Measurements from ENCODE around the gene BOLL.
"Not testable (repeated sequence)": the region's sequence is repeated elsewhere in the genome, so short reads cannot be mapped to it uniquely, and the experiment has no call there.

Gene BOLL

DNA sequence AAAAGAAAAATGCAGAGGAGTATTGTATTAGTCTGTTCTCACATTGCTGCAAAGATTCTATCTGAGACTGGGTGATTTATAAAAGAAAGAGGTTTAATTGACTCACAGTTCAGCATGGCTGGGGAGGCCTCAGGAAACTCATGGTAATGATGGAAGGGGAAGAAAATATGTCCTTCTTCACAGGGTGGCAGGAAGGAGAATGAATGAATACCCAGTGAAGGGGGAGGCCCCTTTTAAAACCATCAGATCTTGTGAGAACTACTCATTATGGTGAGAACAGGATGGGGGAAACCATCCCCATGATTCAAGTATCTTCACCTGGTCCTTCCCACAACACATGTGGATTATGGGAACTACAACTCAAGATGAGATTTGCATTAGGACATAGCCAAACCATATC lies 10.2 kb upstream of the BOLL start:
- DNase-seq, result no peak

DNA sequence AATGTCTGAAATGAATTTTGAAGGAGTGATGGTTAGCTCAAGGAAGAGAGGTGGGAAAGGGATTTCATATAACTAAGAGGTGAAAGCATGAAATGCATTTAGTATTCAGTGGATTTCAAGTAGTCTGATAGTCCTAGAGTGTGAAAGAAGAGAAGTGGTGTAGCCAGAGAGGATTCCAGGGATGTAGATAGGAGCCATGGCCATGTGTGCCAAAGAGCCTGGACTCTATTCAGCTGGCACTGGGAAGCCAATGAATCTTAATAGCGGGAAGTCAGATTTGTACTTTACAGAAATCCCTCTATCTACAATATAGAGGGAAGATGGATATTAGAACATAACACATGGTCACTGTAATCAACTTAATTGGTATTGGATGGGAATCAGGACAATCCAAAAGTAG lies 8.3 kb upstream of the BOLL start:
- no peak for DNase-seq

DNA sequence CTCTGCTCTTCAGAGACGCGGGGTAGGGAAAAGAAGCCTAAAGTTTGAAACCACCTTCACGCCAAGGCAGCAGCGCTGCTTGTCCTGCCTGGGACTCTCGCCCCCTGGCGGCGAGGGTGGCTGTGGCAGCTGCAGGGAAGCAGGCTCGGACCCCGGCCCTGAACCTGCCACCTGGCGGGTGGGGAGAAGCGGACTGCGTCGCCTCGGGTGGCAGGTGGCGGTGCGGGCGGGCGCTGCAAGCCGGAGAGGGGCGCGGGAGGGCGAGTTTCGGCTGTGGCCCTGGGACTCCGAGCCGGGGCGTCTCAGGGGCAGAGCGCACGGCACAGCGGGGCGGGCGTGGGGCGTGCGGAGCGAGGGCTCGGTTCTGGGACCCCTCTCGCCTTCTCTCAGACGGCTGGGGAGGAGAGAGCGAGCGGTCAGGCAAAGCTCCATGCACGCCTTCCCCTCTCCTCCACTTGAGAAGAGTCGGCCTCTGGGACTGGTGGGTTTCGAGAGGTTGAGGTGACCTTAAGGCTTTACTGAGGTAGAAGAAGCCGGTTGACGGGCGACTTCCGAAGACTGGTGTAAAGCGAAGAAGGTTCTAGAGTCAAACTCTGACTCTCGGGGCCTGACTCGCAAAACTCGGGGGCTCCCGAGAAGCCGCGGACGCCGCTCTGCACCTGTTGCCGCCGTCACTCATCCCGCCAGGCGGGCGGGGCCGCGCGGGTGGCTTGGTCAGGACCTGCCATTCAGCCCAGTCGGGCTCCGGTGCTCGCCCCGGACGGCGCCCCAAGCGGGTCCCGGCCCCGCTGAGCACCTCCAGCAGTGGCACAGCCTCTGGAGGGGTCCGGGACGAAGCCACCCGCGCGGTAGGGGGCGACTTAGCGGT lies 1.1 kb upstream of the BOLL start:
- DNase-seq, result peak; percentile 64

DNA sequence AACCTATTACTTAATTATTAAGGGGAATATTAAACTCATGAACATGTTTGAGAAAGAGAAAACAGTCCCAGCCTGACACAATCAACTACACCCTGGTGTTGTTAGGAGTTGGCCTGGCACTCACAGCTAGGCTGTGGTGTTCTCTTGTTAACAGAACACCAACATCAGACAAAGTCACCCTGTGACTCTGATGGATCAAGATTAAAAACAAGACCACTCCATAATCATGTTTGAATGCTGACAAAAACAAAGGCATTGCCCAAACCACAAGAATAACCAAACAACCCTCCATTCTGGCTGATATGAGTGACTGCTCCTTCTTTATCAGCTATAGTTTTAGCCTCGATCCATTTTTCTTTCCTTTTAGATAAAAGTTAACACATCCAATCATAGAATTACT lies 3.0 kb downstream of the BOLL start:
- no peak for DNase-seq

DNA sequence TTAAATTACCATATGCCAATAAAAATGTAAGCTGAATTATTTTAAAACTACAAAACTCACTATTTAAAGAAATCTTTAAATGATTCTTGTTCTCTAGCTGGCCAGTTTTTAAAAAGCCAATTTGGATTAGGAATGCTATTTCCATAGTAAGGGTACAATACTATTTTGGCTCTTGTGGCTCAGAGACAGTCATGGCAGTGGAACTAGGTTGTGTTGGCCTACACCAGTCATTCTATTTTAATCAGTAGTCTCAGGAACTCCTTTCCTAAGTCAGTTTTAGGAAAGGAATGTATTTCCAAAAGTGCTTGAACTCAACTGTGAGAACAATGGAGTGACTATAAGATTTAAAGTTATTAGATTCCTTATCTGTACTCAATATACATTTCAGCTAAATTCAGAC lies 5.9 kb downstream of the BOLL start:
- no peak for DNase-seq

DNA sequence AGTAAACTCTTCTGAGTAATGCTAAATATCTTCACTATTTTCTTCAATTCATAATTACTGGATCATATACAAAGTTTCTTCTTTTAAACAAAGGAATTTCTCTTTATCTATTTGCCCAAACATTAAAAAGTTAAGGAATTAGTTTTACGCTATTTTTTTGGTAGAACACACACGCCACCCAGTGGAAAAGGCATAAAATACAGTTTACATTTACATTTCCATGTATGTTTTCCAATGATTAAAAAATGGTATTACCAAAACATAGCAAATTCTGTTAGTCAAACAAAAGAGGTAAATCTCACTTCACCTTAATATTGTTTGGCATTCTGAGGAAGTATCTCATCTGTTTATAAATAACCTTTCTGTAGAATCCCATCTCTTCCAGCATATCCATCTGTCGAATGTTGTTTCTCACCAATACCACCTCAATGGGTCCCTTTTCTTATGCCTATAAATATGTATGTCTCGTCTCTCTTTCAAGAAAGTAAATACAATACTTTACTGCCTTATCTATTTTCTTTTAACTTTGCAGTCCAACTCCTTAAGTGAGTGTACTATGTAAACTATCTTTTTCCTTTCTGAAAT lies 7.2 kb downstream of the BOLL start:
- DNase-seq, result no peak

DNA sequence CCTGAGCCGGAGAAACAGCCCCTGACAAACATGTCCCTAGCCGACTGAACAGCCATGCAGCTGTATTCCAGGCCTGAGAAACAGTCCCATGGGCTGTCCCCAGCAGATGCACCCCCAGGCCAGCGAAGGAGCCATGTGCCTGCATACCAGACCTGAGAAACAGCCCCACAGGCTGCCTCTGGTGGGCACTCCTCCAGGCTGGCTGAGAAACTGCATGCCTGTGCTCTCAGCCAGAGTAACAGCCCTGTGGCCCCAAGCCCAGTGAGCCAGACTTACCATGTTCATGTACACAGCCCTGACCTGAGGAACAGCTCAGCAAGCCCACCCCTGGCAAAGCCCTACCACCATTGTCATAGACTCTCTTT lies 24.8 kb downstream of the BOLL start:
- no peak for DNase-seq

DNA sequence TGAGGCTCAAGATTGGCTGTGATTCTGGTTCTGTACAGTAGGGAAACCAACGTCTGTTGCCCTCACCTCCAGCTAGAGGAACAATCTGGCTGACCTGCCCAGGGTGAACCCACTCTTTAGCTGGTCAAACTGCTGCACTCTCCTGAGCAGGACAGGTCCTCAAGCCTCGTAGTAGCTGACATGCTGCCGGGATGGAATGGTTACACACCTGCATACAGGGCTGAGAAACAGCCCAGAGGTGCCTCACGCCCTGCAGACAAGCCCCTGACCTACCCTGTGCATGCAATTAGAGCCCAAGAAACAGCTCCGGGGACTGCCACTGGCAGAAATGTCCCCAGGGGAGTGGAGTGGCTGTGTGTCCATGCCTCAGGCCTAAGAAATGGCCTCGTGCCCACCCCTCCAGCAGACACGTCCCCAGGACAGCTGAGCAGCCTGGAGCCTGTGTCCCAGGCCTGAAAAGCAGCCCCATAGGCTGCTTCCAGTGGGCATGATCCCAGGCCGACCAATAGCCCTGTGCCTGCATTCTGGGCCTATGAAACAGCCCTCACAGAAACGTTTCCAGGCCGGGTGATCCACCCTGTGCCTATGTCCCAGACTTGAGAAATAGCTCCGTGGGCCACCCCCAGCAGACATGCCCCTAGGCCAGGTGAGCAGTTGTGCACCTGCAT lies 25.4 kb downstream of the BOLL start:
- no peak for DNase-seq

DNA sequence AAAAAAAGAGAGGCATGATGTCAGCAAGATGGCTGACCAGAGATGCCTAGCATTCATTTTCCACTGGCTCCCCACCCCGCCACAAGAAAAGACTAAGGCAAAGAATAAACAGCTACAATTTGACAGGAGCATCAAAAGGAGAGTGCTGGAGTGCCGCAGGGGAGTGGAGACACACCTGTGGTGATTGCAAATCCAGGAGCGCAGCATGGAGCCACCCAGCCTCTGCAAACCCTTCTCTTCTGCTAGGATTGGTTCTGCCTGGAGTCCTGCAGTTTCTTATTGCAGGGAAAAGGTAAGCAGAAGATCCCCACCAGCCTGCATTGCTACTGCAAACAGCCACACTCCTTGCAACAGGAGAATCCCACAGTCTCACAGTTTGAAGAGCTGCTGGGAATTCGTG lies 26.1 kb downstream of the BOLL start:
- no peak for DNase-seq

DNA sequence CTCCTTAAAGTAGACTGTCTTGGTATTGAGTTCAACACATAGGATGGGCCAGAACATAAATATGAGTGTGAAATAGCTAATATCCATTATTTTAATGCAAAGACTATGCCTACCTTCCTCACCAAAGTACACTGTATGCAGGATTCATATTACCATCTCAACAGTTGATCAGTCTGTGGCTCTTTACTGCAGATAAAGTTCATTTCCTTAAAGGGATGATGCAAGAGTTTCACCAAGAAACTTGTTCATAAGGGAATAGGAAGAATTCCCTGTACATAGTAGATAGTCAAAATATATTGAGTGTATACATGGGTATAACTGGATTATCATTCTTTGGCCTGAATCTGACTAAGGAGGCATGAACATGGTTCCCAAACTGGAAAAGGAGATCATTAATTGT lies 44.9 kb downstream of the BOLL start:
- no peak for DNase-seq

DNA sequence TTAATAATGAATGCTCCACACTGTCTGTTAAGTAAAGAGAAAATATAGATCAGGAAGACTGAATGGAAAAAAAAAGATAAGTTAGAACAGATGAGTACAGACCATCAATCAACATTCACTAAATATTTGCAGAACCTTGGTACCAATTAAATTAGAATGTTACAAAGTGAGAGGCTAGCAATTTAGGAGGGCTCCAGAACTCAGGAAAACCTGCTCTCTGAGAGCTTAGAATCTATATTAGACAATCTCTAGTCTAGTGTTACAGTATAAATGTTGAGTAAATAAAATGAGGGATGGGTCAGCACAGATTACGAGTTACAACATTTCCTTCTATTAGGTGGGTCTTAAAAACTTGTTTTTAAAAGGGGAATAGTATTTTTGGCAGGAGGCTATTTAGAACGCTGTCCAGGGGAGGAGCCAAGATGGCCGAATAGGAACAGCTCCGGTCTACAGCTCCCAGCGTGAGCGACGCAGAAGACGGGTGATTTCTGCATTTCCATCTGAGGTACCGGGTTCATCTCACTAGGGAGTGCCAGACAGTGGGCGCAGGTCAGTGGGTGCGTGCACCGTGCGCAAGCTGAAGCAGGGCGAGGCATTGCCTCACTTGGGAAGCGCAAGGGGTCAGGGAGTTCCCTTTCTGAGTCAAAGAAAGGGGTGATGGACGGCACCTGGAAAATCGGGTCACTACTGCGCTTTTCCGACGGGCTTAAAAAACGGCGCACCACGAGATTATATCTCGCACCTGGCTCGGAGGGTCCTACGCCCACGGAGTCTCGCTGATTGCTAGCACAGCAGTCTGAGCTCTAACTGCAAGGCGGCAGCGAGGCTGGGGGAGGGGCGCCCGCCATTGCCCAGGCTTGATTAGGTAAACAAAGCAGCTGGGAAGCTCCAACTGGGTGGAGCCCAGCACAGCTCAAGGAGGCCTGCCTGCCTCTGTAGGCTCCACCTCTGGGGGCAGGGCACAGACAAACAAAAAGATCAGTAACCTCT lies 56.3 kb downstream of the BOLL start:
- DNase-seq, result not testable (repeated sequence)

DNA sequence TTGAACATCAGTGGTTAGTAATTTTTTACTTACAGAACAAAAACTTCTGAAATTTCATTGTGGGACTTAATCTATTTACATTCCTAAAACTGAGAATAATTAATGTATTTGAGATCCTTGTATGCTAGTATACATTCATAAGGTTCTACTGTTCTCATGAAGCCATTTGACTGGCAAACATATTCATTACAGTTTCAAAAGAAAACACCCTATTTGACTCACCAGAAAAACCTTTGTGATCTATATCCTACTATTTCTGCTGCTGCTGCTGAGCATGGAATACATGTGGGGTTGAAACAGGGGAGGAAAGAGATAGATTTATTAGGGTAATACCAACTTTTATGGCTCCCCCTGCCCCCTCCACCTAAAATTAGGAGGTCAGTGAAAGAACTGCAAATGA lies 58.1 kb downstream of the BOLL start:
- no peak for DNase-seq

DNA sequence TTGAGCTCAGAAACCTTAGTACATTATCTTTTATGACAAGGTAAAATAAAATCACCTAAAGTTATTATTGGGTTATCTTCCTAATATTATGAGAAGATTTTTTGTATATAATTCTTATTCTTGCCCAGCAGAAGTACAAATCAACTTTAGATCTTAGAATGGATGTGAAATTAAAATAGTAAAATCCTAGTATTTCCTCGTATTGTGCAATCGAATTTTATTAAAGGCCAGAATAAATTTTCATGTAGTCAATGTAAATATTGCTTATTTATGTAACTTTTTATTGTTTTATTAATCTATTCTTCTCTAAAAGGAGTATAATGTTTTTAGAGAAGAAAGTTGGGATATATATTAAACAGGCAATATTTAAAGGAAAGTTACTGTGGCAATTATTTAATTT lies 67.3 kb downstream of the BOLL start:
- no peak for DNase-seq

DNA sequence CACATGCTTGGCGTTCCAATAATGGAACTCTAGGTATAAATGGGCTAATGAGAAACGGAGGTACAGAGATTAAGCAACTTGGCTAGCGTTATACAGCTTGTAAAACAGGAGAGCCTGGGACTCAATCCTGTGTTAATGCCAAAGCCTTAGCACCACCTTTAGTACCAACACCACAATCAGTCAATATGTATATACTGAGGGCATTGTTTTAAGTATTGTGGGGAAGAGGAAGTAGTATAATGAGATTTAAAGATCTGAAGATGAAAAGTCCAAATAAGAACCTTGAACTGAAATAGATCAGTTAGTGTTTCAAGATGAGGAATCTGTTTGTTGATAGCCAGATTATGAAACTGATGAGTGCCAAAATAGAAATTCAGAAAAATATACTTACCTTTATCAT lies 71.8 kb downstream of the BOLL start:
- no peak for DNase-seq

DNA sequence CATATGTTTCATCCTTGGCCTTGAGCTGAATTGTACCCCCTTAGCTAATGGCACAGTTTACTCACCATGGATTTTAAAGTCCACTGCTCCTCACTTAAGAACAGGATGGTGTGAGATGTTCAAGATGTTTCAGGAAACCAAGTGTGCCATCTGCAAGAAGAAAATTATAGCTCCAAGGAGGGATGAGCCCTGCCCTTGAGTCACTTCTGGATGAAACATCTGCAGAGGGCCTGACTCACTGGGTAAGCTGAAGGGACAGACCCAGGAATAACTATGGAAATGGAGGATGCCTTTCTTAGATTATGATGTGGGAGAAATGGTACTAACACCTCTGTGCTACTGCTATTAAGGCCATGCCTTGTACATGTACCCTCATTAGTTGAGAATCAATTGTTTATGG lies 73.5 kb downstream of the BOLL start:
- no peak for DNase-seq

DNA sequence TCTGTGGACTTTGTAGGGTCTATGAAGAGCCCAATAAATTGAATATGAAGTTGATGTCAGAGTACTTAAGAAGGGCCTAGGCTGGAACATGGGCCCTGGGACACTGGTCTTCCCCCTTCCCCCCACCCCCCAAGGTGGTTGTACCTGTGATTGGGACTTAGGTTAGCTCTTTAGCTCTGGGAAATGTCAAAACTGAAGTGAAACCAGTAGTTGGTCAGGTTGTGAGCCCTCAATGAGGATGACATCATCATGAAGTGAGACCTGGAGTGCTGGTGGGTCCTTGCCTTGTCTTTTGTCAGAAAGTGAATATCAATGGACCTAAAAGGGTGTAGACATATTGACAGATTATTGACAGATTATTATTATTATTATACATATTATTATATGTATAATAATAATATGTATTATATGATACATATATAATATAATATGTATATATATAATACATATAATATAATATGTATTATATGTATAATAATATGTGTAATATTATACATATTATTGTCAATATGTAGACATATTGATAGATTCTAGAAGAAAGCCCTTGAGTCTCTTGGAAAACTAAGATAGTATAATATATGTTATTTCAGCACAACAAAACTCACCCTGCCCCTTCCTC lies 74.6 kb downstream of the BOLL start:
- no peak for DNase-seq

DNA sequence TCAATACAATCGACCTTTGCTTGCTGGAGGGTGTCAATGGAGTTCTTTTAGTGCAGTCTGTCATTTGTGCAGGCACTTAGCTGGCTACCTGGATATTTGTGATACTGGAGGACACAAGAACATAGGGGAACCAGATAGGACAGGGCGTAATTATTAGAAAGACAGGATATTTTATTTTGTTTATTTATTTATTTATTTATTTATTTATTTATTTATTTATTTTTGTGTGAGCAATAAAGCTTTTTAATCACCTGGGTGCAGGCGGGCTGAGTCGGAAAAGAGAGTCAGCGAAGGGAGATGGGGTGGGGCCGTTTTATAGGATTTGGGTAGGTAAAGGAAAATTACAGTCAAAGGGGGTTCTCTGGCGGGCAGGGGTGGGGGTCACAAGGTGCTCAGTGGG lies 76.0 kb downstream of the BOLL start:
- DNase-seq, result not testable (repeated sequence)

DNA sequence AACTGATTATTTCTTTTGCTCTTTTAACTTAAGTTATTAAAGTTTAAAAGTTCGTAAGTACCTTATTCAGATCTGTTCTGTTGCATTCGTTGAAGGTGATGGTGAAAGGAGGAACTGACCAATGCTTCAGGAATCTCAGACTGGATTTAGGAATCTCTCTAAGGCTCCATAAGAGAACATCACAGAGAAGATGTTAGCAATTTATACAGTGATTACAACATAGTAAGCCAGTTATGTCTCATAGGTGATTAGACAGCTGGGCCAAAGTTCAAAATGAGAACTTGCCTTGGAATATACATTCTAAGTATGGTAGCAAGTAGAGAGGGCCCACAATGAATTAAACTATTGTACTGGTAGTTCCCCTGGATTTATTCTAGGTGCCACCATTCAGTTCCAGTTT lies 76.8 kb downstream of the BOLL start:
- no peak for DNase-seq

DNA sequence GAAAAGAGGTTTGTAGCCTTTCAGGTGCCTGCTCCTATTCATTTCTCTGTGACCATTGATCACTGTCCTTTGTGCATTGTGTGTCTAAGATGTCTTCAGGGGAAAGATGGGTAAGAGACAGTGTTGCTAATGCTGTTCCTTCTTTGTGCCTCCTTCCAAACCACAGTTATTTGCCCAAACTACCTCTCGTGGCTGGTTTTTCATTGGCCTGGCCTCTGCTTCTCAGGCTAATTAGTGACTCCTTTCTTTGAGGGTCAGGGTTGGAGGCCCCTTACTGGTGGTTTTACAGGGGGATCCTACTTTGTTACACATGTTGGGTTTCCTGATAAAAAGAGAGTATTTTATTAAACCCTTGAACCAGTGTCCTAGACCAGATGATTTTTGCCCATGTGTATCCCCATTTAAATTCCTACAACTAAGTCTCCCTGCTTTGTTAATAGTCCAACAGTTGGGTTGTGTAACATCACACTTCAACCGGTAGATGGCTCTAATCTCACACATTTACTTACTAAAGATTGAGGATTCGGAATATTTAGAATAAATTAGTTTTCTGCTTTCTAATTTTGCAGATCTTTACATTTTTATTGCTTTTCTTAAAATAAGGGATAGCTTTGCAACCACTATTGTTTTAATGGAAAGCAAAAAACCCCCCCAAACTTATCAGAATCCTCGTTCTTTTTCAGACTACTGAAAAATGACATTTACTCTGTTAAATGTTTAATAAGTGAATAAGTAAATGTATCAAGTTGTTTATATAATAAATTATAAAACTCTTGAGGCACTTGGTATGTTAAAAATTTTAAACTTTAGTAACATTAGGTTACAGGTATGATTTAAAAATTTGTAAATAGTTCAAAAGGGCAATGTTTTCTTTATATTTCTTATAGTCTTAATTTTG lies 77.6 kb downstream of the BOLL start:
- DNase-seq, result no peak

DNA sequence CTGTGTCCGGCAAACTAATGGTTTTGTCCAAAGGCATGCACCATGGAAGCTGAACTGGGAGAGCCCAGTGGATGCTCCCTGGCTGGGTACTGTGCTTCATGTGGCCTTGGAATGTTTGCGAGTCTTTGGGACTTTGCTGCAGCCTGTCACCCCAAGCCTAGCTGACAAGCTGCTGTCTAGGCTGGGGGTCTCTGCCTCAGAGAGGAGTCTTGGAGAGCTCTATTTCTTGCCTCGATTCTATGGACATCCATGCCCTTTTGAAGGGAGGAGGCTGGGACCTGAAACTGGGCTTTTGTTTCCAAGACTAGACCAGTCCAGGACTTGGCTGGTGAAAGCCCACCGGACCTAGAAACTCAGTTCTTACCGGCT lies 78.3 kb downstream of the BOLL start:
- DNase-seq, result no peak

Measured in activated naive CD4-positive, alpha-beta T cell treated with Interleukin-2 at 50 U/mL for 16 hours (primary cell).